Naive thymus-derived CD4-positive, alpha-beta T cell (primary cell): ENCODE measurements around the gene WDR27. TPM values are rescaled to one million over a fixed set of nuclear protein-coding genes. Genes with fewer than 3 reads are reported as not detected.

ENCODE experiments used
- ATAC-seq: fragments of 150-1000 bp; cut with Tn5 transposase; 2 replicates; pipeline ENCODE4 v1.10.0; 2021; ENCODE audit warnings: mild to moderate bottlenecking, moderate library complexity
- CTCF ChIA-PET: fragments of 350-600 bp; sonication (Branson Sonifier 250); formaldehyde crosslinking; loops from one replicate; lab custom pipeline; 2021; ENCODE audit warnings: antibody characterized with exemption; lab: Charles Lee
- POLR2A ChIA-PET: fragments of 350-600 bp; sonication (Branson Sonifier 250); formaldehyde crosslinking; loops from one replicate; lab custom pipeline; 2021; ENCODE audit warnings: antibody characterized with exemption, inconsistent platforms; lab: Charles Lee
- DNase-seq, 9 donors: peaks; one replicate each; pipeline versions ENCODE4 v3.0.0 to v3.0.0-alpha.2; 2020 to 2022; ENCODE audit warnings: mixed read lengths in 1 of 9
- H3K27ac ChIP-seq: one replicate; pipeline ENCODE4 v1.7.0; 2013; ENCODE audit warnings: mild to moderate bottlenecking, low read depth, low read length, moderate library complexity
- H3K27me3 ChIP-seq, 2 donors: one replicate each; pipeline ENCODE4 v1.7.0; 2013; ENCODE audit warnings: low read length in 2 of 2, mild to moderate bottlenecking in 2 of 2, moderate library complexity in 2 of 2; ENCODE audit not compliant: control insufficient read depth in 2 of 2, insufficient read depth in 2 of 2
- H3K36me3 ChIP-seq, 3 experiments: 1 replicate in 2 of 3; 2 replicates in 1 of 3; pipeline ENCODE4 v1.7.0; 2013; ENCODE audit warnings: low read length in 3 of 3, mild to moderate bottlenecking in 3 of 3, moderate library complexity in 1 of 3; ENCODE audit not compliant: insufficient read depth in 3 of 3, control insufficient read depth in 2 of 3
- H3K4me1 ChIP-seq, 2 donors: one replicate each; pipeline ENCODE4 v1.7.0; 2013; ENCODE audit warnings: low read length in 2 of 2, mild to moderate bottlenecking in 2 of 2, moderate library complexity in 1 of 2; ENCODE audit not compliant: control insufficient read depth in 2 of 2, insufficient read depth in 2 of 2
- H3K4me3 ChIP-seq: 2 replicates; pipeline ENCODE4 v1.7.0; 2013; ENCODE audit warnings: mild to moderate bottlenecking, low read length
- H3K9me3 ChIP-seq, 3 experiments: 1 replicate in 2 of 3; 2 replicates in 1 of 3; pipeline ENCODE4 v1.7.0; 2013; ENCODE audit warnings: low read length in 3 of 3; ENCODE audit not compliant: control insufficient read depth in 2 of 3
- H3K27ac Mint-ChIP-seq, 9 donors: one replicate each; pipeline ENCODE4 v1.8.0; 2020 to 2022; ENCODE audit warnings: mixed read lengths in 9 of 9, mild to moderate bottlenecking in 8 of 9, moderate library complexity in 5 of 9, inconsistent platforms in 2 of 9
- H3K27me3 Mint-ChIP-seq, 5 donors: one replicate each; pipeline ENCODE4 v1.8.0; 2021 to 2022; ENCODE audit warnings: mixed read lengths in 5 of 5, mild to moderate bottlenecking in 1 of 5
- H3K36me3 Mint-ChIP-seq, 5 donors: one replicate each; pipeline ENCODE4 v1.8.0; 2020 to 2022; ENCODE audit warnings: mixed read lengths in 5 of 5, mild to moderate bottlenecking in 3 of 5, inconsistent platforms in 1 of 5
- H3K4me1 Mint-ChIP-seq, 7 donors: one replicate each; pipeline ENCODE4 v1.8.0; 2020 to 2022; ENCODE audit warnings: mixed read lengths in 7 of 7, mild to moderate bottlenecking in 3 of 7, inconsistent platforms in 1 of 7
- H3K4me3 Mint-ChIP-seq, 10 donors: one replicate each; pipeline ENCODE4 v1.8.0; 2020 to 2022; ENCODE audit warnings: mild to moderate bottlenecking in 10 of 10, mixed read lengths in 10 of 10, moderate library complexity in 6 of 10, inconsistent platforms in 2 of 10
- H3K9me3 Mint-ChIP-seq, 11 donors: one replicate each; pipeline ENCODE4 v1.8.0; 2020 to 2022; ENCODE audit warnings: mixed read lengths in 11 of 11, mild to moderate bottlenecking in 4 of 11, inconsistent platforms in 1 of 11, moderate library complexity in 1 of 11
- intact Hi-C, 2 donors: fragments of 100-400 bp; cut with micrococcal nuclease; formaldehyde crosslinking; loops; one replicate each; pipeline ENCODE4 v1.15.1; 2023
- polyA plus RNA-seq, 2 donors: library from polyadenylated mRNA; unstranded; fragments of 300-500 nt; fragmentation: Illumina TruSeq; gene quantifications; one replicate each; pipeline ENCODE4 v1.2.3, GENCODE V29; 2021
- total RNA-seq, 6 experiments: library from RNA in 5 of 6; stranded (reverse) in 5 of 6; gene quantifications; 1 replicate in 5 of 6; 2 replicates in 1 of 6; pipeline ENCODE4 v1.2.3 and lab custom pipeline; 2021 to 2026

WDR27 gene
- total and polyA plus RNA-seq, 7 experiments from 2014 or later: 6.7 to 89.0 (median 36.0) TPM

DNA sequence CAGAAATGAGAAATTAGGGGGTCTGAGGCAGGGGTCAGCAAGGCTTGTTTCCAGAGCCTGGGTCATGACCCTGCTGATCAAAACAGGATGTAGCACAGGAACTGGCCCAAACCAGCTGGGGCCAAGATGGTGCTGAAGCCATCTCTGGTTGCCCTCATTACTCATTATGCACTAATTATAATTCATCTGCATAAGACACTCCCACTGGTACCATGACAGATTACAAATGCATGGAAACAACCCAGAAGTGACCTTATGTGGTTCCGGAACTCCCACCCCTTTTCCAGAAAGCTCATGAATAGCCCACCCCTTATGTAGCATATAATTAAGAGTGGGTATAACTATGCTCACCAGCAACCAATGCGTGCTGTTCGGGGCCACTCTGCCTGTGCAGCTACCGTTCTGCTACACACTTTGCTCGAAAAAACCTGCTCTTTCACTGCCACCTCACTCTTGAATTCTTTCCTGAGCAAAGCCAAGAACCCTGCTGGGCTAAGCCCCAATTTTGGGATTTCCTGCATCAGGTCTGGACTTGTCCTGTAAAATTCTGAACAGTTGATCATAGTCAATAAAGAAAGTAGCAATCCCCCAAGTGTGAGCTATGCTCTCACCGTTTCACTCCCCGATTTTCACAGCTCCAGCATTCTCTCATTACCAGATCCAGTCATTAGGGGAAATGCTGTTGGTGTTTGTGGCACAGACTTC, 122.3 kb downstream of the WDR27 start:
- Histone ChIP-seq H3K4me3 (no peak overlapping the region), H3K9me3 (no peaks in the 10 kb centered on the region), H3K27ac (no peak overlapping the region), H3K36me3 (no peaks in the 10 kb centered on the region), H3K27me3 (no peaks in the 10 kb centered on the region), H3K4me1 (peaks cover 12 to 13% of the 10 kb centered on the region in 2 donors)
- ChIA-PET CTCF (no interaction called here), POLR2A (no interaction called here)
- no peak overlapping the region for H3K4me3 Mint-ChIP-seq
- peaks cover 9 to 18% (median 14%) of the 10 kb centered on the region in 7 donors for H3K4me1 Mint-ChIP-seq
- H3K27ac Mint-ChIP-seq: peak overlapping the region in 2 of 9 donors; percentile 16 to 78
- no peaks in the 10 kb centered on the region for H3K27me3 Mint-ChIP-seq
- peaks cover 0 to 2% (median 0%) of the 10 kb centered on the region in 11 donors for H3K9me3 Mint-ChIP-seq
- DNase-seq: no peak
- H3K36me3 Mint-ChIP-seq: peaks cover 0 to 38% (median 23%) of the 10 kb centered on the region in 5 donors
- no peak for ATAC-seq
- intact Hi-C loops: no loop called here

DNA sequence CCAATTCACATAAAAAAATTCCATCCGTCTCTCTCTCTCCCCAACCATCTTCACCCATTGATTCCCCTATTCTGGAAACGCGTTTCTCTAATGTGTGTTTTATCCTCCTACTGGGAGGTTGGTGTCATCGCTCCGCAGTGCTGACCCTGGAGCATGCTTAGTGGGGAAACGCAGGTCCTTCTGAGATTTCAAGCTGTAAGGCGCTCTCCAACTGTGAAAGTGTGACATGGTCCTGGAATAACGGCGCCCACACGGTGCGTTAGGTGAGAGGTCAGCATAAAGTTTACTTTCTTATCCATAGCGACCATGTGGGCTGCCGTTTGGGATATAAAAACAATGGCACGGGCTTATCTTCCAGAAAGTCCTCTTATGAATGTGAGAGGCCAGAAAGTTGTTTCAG, 123.9 kb downstream of the WDR27 start:
- H3K27me3 Mint-ChIP-seq: no peaks in the 10 kb centered on the region
- ChIA-PET POLR2A (no interaction called here), CTCF (no interaction called here)
- ATAC-seq (no peak), DNase-seq (no peak)
- no peaks in the 10 kb centered on the region for H3K9me3 ChIP-seq
- no peak overlapping the region for H3K4me3 ChIP-seq
- no peak overlapping the region for H3K27ac Mint-ChIP-seq
- H3K27ac ChIP-seq: no peak overlapping the region
- no peaks in the 10 kb centered on the region for H3K27me3 ChIP-seq
- peaks cover 0 to 3% (median 0%) of the 10 kb centered on the region in 7 donors for H3K4me1 Mint-ChIP-seq
- intact Hi-C loops: no loop called here
- H3K9me3 Mint-ChIP-seq: peaks cover 0 to 2% (median 0%) of the 10 kb centered on the region in 11 donors
- no peaks in the 10 kb centered on the region for H3K36me3 ChIP-seq
- H3K4me1 ChIP-seq: no peaks in the 10 kb centered on the region
- H3K36me3 Mint-ChIP-seq: peaks cover 0 to 40% (median 25%) of the 10 kb centered on the region in 5 donors
- no peak overlapping the region for H3K4me3 Mint-ChIP-seq

DNA sequence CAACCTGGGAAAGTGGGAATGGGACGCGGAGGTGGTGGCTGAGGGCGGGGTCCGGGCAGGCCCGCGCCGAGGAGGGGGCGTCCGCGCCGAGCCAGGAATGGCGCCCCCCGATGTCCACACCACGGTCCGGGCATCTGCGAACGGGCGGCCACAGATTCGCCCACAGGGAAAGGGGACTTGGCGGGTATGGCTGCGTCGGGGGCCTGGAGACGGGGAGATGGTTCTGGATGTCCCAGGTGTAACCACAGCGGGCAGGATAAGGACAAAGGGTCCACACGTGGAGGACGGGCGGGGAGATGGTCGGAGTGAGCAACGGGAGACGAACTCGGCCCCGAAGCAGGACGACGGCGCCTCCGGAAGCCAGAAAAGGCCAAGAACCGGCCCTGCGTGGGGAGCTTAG, 124.6 kb downstream of the WDR27 start:
- CTCF ChIA-PET: no interaction called here

DNA sequence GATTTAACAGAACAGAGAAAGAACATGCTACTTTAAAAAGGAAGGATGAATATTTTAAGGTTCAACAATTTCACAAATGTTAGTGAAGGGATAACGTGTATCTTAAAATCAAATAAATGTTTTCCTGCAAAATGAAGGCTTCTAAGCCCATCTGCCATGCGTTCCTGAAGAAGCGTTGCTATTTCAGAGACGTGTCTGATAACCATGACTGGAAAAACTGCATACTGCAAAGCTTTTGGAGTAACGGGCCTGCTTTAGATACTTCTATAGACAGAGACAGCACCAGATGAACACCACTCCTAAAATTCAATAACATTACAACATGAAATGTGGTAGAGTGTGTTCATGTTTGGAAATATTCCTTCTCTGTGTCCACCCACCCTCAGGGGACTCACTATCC, 126.0 kb downstream of the WDR27 start:
- intact Hi-C loops: no loop called here
- no peaks in the 10 kb centered on the region for H3K27me3 Mint-ChIP-seq
- H3K36me3 Mint-ChIP-seq: peaks cover 0 to 37% (median 16%) of the 10 kb centered on the region in 5 donors
- H3K36me3 ChIP-seq: no peaks in the 10 kb centered on the region
- H3K4me3 ChIP-seq: no peak overlapping the region
- no peaks in the 10 kb centered on the region for H3K27me3 ChIP-seq
- peaks cover 0 to 6% (median 0%) of the 10 kb centered on the region in 7 donors for H3K4me1 Mint-ChIP-seq
- no peak overlapping the region for H3K27ac Mint-ChIP-seq
- POLR2A ChIA-PET: no interaction called here
- no peaks in the 10 kb centered on the region for H3K9me3 ChIP-seq
- DNase-seq (no peak), ATAC-seq (no peak)
- CTCF ChIA-PET: no interaction called here
- H3K4me1 ChIP-seq: no peaks in the 10 kb centered on the region
- peaks cover 0 to 2% (median 0%) of the 10 kb centered on the region in 11 donors for H3K9me3 Mint-ChIP-seq
- H3K4me3 Mint-ChIP-seq: no peak overlapping the region
- H3K27ac ChIP-seq: no peak overlapping the region

More for the DNA sequence above, 124.6 kb downstream of the WDR27 start:
- Mint-ChIP-seq H3K27ac (no peak overlapping the region), H3K4me1 (peaks cover 0 to 6% (median 0%) of the 10 kb centered on the region in 7 donors), H3K27me3 (no peaks in the 10 kb centered on the region), H3K36me3 (peaks cover 0 to 39% (median 24%) of the 10 kb centered on the region in 5 donors), H3K4me3 (no peak overlapping the region), H3K9me3 (peaks cover 0 to 2% (median 0%) of the 10 kb centered on the region in 11 donors)
- no peak for DNase-seq
- Histone ChIP-seq H3K4me3 (no peak overlapping the region), H3K27me3 (no peaks in the 10 kb centered on the region), H3K27ac (no peak overlapping the region), H3K36me3 (no peaks in the 10 kb centered on the region), H3K9me3 (no peaks in the 10 kb centered on the region), H3K4me1 (no peaks in the 10 kb centered on the region)
- no peak for ATAC-seq
- POLR2A ChIA-PET: no interaction called here
- intact Hi-C loops: no loop called here

DNA sequence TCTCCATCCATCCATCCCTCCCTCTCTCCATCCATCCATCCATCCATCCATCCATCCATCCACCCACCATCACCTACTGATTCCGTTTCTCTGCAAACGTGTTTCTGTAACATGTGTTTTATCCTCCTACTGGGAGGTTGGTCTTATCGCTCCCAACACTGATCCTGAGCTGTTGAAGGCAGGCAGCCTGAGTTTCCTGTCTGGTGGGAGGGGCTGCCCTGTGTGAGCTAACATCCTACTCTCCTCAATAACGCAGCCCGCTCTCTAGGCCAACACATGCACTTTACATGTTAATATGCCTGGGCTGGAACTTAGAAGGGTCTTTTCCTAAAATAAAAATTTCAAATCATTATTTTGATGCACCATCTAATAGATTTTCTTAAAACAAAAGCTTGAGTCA, 126.5 kb downstream of the WDR27 start:
- CTCF ChIA-PET: no interaction called here
- intact Hi-C loops: no loop called here
- Mint-ChIP-seq H3K4me3 (no peak overlapping the region), H3K4me1 (peaks cover 0 to 6% (median 0%) of the 10 kb centered on the region in 7 donors), H3K27ac (no peak overlapping the region), H3K36me3 (peaks cover 0 to 37% (median 16%) of the 10 kb centered on the region in 5 donors), H3K27me3 (no peaks in the 10 kb centered on the region), H3K9me3 (peaks cover 0 to 2% (median 0%) of the 10 kb centered on the region in 11 donors)
- H3K27me3 ChIP-seq: no peaks in the 10 kb centered on the region
- H3K4me1 ChIP-seq: no peaks in the 10 kb centered on the region
- DNase-seq (no peak), ATAC-seq (no peak)
- H3K9me3 ChIP-seq: no peaks in the 10 kb centered on the region
- POLR2A ChIA-PET: no interaction called here
- no peaks in the 10 kb centered on the region for H3K36me3 ChIP-seq
- no peak overlapping the region for H3K4me3 ChIP-seq
- no peak overlapping the region for H3K27ac ChIP-seq

DNA sequence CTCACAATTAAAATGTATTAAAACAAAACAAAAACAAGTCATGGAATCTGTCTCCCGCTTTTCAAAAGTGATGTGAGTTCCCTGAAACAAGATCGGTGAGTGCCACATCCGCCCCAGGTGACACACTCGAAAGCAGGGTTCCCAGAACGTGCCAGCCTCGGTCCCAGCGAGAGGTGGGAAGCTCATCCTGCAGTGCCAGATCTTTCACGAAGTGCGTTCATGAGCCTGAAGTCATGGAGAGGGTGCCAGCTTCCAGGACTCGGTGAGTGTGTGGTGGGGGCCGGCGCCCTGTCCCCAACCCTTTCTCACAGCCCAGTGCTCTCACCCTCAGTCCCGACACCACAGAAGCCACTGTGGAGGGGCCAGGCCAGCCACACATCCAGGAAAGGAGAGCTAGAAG, 127.4 kb downstream of the WDR27 start:
- CTCF ChIA-PET: no interaction called here
- H3K27me3 Mint-ChIP-seq: peaks cover 0 to 4% (median 0%) of the 10 kb centered on the region in 5 donors

DNA sequence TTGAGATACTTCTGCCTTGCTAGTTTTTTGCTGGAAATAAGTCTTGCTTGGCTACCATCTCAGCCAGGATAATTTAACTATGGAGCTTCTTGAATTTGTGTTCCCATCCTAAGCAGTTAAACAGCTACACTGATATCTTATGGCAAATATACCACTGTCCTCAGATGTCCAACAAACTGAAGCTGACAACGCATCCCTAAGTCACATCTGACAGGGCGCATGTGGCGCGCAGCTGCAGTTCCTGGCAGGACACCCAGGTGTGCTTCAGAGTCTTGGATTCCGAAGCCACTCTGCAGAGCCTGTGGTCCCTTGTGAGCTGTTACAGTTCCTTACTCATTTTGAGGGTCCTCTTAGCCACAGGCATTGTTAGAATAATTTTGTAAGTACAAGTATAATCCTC, 127.9 kb downstream of the WDR27 start:
- peaks cover 0 to 2% (median 0%) of the 10 kb centered on the region in 11 donors for H3K9me3 Mint-ChIP-seq
- CTCF ChIA-PET: no interaction called here

More for the DNA sequence above, 127.4 kb downstream of the WDR27 start:
- Histone ChIP-seq H3K4me1 (no peaks in the 10 kb centered on the region), H3K9me3 (no peaks in the 10 kb centered on the region), H3K36me3 (no peaks in the 10 kb centered on the region), H3K27me3 (no peaks in the 10 kb centered on the region), H3K4me3 (no peak overlapping the region), H3K27ac (no peak overlapping the region)
- Mint-ChIP-seq H3K9me3 (peaks cover 0 to 2% (median 0%) of the 10 kb centered on the region in 11 donors), H3K4me1 (peaks cover 0 to 6% (median 0%) of the 10 kb centered on the region in 7 donors), H3K36me3 (peaks cover 0 to 38% (median 11%) of the 10 kb centered on the region in 5 donors), H3K4me3 (no peak overlapping the region), H3K27ac (peak overlapping the region in 2 of 9 donors; percentile 45 to 65)
- ATAC-seq (no peak), DNase-seq (no peak)
- POLR2A ChIA-PET: no interaction called here
- intact Hi-C loops: no loop called here

More for the DNA sequence above, 127.9 kb downstream of the WDR27 start:
- Histone ChIP-seq H3K27me3 (no peaks in the 10 kb centered on the region), H3K4me1 (peaks cover 0 to 2% of the 10 kb centered on the region in 2 donors), H3K9me3 (no peaks in the 10 kb centered on the region), H3K4me3 (no peak overlapping the region), H3K27ac (no peak overlapping the region), H3K36me3 (no peaks in the 10 kb centered on the region)
- Mint-ChIP-seq H3K27me3 (peaks cover 0 to 4% (median 0%) of the 10 kb centered on the region in 5 donors), H3K36me3 (peaks cover 0 to 35% (median 11%) of the 10 kb centered on the region in 5 donors), H3K4me3 (no peak overlapping the region), H3K4me1 (peaks cover 0 to 7% (median 1%) of the 10 kb centered on the region in 7 donors), H3K27ac (no peak overlapping the region)
- ATAC-seq (no peak), DNase-seq (no peak)
- intact Hi-C loops: no loop called here
- POLR2A ChIA-PET: no interaction called here
